ENCODE measurements around the gene FAM236B.
"Not testable (repeated sequence)": the region's sequence is repeated elsewhere in the genome, so short reads cannot be mapped to it uniquely, and the experiment has no call there.

The FAM236B gene

DNA sequence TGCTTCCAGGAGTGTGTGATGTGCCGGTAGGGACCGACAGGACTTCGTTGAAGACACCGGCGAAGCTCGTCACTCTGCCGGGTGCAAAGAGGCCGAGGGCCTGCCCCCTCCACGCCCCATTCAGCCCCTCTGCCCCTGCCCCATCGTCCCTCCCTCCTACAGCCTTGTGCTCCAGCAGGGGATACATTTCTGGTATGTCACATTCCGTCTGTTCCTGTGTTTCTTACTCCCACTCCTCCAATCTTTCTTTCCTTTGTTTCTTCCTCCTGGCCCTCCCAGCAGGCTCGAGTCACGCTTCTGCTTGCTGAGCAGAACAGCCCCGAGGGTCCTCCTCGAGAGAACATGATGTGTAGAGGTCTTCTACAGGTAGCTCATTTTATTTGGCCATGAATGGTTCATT, at the start of gene FAM236B:
Gene FAM236B, minus strand, starts transcription at position 101 of the 400 bp plus-strand sequence. Its CDS starts 100 bp downstream, at position 1.
- H3K27ac ChIP-seq; DNase-seq (ENCODE audit: low read depth, low spot score): not testable (repeated sequence)

DNA sequence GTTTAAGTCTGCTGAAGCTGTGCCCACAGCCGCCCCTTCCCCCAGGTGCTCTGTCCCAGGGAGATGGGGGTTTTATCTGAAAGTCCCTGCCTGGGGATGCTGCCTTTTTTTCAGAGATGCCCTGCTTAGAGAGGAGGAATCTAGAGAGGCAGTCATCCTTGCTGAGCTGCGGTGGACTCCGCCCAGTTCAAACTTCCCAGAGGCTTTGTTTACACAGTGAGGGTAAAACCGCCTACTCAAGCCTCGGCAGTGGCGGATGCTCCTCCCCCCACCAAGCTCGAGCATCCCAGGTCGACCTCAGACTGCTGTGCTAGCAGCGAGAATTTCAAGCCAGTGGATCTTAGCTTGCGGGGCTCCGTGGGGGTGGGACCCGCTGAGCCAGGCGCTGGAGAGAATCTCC, 48.2 kb upstream of the FAM236B start:
- DNase-seq (ENCODE audit: low read depth, low spot score); H3K27ac ChIP-seq: not testable (repeated sequence)

DNA sequence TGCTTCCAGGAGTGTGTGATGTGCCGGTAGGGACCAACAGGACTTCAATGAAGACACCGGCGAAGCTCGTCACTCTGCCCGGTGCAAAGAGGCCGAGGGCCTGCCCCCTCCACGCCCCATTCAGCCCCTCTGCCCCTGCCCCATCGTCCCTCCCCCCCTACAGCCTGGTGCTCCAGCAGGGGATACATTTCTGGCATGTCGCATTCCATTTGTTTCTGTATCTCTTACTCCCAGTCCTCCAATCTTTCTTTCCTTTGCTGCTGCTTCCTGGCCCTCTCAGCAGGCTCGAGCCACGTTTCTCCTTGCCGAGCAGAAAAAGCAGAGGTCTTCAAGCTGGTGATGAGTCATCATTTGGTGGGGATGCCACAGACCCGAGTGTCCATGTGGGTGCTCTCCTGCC, 25.6 kb upstream of the FAM236B start, which contains the start of gene FAM236D:
Gene FAM236D, minus strand, starts transcription at position 101 of the 400 bp plus-strand sequence. Its CDS starts 100 bp downstream, at position 1.
- not testable (repeated sequence) for H3K27ac ChIP-seq; DNase-seq (ENCODE audit: low read depth, low spot score)

DNA sequence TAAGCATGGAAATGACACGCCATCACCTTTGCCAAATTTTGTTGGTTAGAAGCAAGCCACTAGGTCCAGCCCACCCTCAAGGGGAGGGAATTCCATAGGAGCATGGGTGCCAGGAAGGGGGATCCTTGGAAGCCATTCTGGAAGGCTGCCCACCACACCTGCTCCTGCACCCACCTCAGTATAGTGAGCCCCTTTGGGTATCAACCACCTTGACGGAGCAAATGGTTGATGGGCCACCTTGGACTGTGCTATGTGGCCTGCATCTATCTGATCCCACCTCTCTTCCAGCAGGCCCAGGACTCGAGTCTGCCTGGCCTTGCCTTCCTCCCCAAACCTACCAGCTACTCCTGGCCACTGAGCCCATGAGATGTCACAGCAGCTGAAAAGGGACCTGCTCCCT, 7.9 kb upstream of the FAM236B start:
- DNase-seq (ENCODE audit: low read depth, low spot score); H3K27ac ChIP-seq: not testable (repeated sequence)

DNA sequence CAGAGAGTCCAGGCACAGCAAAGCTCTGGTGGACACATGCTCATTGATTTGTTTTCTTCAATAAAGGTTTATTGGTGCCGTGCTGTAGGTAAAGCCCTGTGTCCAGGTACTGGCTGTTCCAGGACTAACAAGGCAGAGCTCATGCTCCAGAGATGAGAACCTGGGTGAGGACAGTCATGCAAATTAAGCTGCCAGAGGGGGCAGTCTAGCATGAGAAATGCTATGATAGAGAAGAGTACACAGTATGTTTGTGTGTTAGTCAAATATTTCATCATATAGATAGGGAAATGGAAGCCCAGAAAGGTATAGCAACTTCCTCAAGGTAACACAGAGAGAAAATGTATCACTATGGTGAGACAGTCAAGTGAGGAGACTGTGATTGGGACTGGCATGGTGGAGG, 5.7 kb upstream of the FAM236B start:
- not testable (repeated sequence) for DNase-seq (ENCODE audit: low read depth, low spot score); H3K27ac ChIP-seq

DNA sequence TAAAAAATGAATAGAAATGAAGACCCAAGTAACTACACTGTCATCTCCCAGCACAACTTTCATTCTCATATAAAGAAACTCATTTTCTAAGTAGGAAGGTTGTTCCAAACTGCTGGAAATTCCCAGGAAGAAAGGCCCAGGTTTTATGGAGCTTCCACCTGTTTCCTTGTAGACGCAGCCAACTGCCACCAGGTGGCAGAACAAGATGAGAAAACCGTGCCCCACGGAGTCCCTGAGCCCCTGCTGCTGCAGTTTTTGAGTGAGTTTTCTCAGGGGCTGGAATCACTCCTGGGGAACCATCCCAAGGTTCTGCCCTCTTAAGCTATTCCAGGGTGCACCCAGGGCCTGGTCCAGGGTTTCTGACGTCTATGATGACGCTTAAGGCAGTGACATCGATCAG, 1.5 kb upstream of the FAM236B start:
- H3K27ac ChIP-seq; DNase-seq (ENCODE audit: low read depth, low spot score): not testable (repeated sequence)

DNA sequence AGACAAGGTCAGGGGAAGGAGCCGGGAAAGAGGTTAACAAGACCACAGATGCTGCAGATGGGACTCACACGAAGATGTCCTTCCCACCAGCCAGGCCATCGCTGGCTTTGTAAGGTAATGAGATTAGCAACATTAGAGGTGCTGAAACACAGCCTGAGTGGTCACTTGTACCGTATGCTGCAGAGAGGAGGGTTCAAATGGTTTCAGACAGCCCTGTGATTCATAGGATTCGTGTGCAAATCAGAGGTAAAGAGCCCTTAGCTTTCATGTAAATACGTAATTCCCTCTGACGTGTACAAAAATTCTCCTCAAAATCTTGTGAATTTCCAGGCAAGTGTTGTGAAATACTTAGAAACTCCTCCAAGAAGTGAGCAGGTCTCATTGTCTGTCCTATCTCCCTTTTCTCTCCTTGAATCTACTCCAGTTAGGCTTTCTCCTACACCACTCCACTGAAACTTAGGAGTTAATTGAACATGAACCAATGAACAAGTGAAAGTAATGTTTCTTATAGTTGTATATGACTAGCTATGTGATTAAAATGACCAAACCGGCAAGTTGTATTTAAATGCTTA, 991 bp upstream of the FAM236B start:
- not testable (repeated sequence) for DNase-seq (ENCODE audit: low read depth, low spot score); H3K27ac ChIP-seq

DNA sequence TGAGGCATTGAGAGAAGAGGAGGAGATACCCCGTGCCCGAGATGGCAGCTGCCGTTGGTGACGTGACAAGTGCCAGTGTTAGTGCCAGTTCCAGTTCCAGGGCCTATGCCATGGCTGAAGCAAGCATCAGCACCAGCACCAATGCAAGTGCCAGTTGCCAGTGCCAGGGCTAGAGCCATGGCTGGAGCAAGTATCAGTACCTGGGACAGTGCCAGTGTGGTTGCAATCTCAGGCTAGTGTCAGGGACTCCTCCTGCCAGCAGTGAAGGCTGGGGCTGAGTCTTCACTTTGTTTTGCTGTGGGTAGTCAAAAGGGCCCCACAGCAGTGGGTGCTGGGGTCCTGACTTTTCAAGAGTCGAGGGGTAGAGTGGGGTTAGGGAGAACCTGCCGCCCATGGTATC, 4.3 kb downstream of the FAM236B start:
- DNase-seq (ENCODE audit: low read depth, low spot score); H3K27ac ChIP-seq: not testable (repeated sequence)

DNA sequence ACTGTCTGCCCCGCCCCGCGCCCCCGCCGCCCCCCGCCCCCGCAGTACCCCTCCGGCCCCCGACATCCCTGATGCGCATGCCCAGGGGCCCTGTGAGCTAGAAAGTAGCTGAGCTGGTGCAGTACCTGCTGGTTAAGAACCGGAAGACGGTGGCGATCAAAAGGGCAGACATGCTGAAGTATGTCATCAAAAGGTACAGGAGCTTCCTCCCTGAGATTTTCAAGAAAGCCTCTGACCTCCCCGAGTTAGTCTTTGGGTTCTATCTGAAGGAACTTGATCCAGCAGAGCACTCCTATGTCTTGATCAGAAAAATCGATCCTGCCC, 5.0 kb downstream of the FAM236B start:
- not testable (repeated sequence) for H3K27ac ChIP-seq; DNase-seq (ENCODE audit: low read depth, low spot score)

DNA sequence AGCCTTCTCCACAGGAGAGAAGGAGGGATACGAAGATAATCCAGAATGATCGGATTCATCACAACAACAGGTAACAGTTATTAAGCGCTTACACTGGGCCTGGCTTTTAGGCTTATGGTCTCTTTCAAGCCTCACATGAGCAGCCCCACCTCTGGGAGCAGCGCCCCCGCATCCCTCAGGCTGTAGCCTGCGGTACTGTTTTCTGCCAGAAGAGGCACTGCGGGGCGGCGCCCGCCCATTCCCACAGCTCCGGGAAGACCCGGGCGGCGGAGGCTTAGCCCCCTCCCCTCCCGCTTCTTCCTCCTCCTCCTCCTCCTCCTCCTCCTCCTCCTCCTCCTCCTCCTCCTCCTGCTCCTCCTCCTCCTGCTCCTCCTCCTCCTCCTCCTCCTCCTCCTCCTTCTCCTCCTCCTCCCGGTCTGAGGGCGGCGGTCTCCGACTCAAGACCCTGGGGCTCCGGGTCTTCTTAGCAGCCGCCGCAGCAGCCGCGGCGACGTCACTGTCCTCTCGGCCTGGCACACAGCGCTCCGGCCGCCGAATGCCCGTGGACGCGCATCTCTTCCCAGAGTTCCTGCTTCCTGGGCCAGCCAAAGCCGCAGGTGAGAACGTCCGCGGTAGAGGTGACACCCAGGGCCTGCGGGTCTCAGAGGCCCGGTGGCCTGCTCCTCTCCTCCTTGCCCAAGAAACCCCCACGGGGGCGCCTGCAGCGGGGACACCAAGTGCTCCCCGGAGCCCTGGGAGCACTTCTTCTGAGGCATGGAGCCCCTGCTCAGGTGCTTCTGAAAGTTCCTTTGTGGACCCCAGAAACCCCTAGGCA, 5.6 kb downstream of the FAM236B start, which contains the start of gene DMRTC1B:
Gene DMRTC1B, plus strand, starts transcription at position 238 of the 814 bp plus-strand sequence. CDS start 68,246 bp downstream, outside the sequence.
- DNase-seq (ENCODE audit: low read depth, low spot score); H3K27ac ChIP-seq: not testable (repeated sequence)

DNA sequence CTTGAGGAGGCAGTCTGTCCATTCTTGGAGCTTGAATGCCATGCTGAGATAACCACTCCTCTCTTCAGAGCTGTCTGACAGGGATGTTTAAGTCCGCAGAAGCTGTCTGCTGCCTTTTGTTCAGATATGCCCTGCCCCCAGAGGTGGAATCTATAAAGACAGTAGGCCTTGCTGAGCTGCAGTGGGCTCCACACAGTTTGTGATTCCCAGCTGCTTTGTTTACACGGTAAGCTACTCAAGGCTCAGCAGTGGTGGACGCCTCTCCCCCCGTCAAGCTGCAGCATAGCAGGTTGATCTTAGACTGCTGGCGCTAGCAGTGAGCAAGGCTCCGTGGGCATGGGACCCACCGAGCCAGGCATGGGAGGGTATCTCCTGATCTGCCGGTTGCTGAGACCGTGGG, 22.0 kb downstream of the FAM236B start:
- not testable (repeated sequence) for DNase-seq (ENCODE audit: low read depth, low spot score); H3K27ac ChIP-seq

DNA sequence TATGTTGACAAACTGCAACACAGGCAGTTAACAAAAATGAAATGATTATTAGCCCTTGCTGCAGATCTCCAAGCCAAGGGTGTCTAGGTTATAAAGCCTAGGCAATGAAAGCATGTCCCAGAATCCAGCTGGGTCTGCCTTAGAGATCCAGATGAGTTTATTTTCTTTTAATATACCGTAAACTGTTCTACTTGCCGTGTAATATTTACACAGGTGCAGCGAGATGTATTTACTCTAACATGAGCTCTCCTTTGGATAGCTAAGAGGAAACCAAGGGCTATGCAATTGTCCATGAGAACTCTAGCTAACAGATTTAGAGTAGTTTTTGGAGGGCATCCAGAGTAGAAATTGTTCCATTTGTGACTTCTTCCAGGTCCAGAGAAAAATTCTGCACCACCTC, 33.9 kb downstream of the FAM236B start:
- H3K27ac ChIP-seq; DNase-seq (ENCODE audit: low read depth, low spot score): not testable (repeated sequence)

DNA sequence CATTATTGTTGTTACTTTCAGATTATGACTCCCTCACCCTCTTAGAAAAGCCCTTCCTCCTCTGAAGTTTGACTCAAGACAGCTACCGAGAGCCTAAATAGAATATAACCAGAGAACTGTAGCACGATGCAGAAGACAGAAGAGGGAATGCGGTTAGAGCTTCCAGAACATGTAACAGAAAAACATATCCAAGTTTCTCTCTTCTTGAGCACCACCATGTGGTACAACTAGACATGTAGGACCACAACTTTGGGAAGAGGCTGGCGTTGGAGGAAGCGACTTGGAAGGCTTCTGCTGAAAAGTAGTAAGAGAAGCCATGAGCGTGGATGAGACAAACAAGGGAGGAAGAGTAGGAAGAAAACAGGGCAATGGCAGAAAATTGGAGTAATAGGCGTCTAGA, 36.9 kb downstream of the FAM236B start:
- not testable (repeated sequence) for DNase-seq (ENCODE audit: low read depth, low spot score); H3K27ac ChIP-seq

DNA sequence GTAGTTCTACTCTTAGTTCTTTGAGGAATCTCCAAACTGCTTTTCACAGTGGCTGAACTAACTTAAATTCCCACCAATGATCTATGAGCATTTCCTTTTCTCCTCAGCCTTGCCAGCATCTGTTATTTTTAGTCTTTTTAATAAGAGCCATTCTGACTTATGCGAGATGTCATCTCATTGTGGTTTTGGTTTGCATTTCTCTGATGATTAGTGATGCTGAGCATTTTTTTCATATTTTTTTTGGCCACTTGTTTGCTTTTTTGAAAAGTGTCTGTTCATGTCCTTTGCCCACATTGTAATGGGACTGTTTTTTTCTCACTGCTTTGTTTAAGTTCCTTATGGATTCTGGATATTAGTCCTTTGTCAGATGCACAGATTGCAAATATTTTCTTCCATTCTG, 46.9 kb downstream of the FAM236B start:
- no peak overlapping the region for H3K27ac ChIP-seq
- no peak for DNase-seq (ENCODE audit: low read depth, low spot score)

DNA sequence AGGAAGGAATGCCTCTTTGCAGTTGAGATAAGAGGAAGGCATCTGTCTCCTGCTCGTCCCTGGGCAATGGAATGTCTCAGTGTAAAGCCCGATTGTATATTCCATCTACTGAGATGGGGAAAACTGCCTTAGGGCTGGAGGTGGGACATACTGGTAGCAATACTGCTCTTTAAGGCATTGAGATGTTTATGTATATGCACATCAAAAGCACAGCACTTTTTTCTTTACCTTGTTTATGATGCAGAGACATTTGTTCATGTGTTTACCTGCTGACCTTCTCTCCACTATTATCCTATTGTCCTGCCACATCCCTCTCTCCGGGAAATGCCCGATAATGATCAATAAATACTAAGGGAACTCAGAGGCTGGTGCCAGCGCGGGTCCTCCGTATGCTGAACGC, 48.8 kb downstream of the FAM236B start:
- DNase-seq (ENCODE audit: low read depth, low spot score); H3K27ac ChIP-seq: not testable (repeated sequence)

Data from epithelial cell of prostate (primary cell).